SK-N-SH (cell line): ENCODE measurements around the gene TNPO2.

Source experiments
- CHD2 ChIP-seq: fragments of 150-350 bp; IDR thresholded peaks from 2 replicates; pipeline ENCODE4 v1.6.1; 2018; ENCODE audit warnings: low read length; ENCODE audit not compliant: partially characterized antibody
- CTCF ChIP-seq: fragments of 200-600 bp; sonication (generic); IDR thresholded peaks from 2 replicates; pipeline ENCODE4 v1.6.1; 2017; ENCODE audit warnings: antibody characterized with exemption, mild to moderate bottlenecking, moderate library complexity
- EP300 ChIP-seq, 2 experiments: IDR thresholded peaks; 2 replicates each; pipeline versions ENCODE4 v1.4.0 to v1.6.1; 2012; ENCODE audit warnings: borderline replicate concordance in 1 of 2, low read depth in 1 of 2, low read length in 1 of 2
- FOXJ3 ChIP-seq: sonication (generic); formaldehyde crosslinking; IDR thresholded peaks from 2 replicates; pipeline ENCODE4 v1.5.1; 2020; ENCODE audit warnings: mild to moderate bottlenecking, missing genetic modification reagents
- MAX ChIP-seq: IDR thresholded peaks from 2 replicates; pipeline ENCODE4 v1.4.0; 2012; ENCODE audit warnings: low read depth
- MXI1 ChIP-seq: IDR thresholded peaks from 2 replicates; pipeline ENCODE4 v1.6.1; 2012; ENCODE audit warnings: mild to moderate bottlenecking, low read depth, low read length, improper control_type of control experiment
- NFIC ChIP-seq: IDR thresholded peaks from 2 replicates; pipeline ENCODE4 v1.4.0; 2012; ENCODE audit warnings: borderline replicate concordance
- POLR2AphosphoS5 ChIP-seq: IDR thresholded peaks from 2 replicates; pipeline ENCODE4 v1.6.1; 2012; ENCODE audit warnings: low read depth, low read length
- RAD21 ChIP-seq: IDR thresholded peaks from 2 replicates; pipeline ENCODE4 v1.6.1; 2012; ENCODE audit warnings: mild to moderate bottlenecking, low read length
- USF2 ChIP-seq: fragments of 150-350 bp; IDR thresholded peaks from 2 replicates; pipeline ENCODE4 v1.6.1; 2017; ENCODE audit warnings: antibody characterized with exemption, low read length, low read depth, borderline replicate concordance
- YY1 ChIP-seq: IDR thresholded peaks from 2 replicates; pipeline ENCODE4 v1.4.0; 2012; ENCODE audit warnings: low read depth, mild to moderate bottlenecking
- ZBTB33 ChIP-seq: IDR thresholded peaks from 2 replicates; pipeline ENCODE4 v1.4.0; 2012; ENCODE audit warnings: low read depth, borderline replicate concordance

DNA sequence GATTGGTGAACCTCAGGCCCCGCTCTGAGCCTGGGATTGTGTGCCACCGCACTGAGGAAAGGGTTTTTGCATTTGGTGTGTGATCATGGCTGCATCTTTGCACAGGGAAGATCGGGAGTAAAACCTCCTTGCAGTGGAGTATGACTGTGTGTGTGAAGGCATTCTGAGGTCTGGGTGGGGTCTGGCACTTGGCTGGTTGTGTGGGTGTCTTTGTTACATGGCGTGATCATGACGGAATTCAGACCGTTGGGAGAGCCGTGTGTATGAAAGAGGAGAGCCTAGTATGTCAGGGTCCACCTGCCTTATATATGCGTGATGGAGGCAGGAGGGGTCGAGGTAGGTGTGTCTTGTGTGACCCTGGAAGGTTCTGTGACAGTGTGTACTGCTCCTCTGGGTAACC lies 27.1 kb upstream of the TNPO2 start:
- TF ChIP-seq USF2 = no peak
- no peak for TF ChIP-seq YY1
- TF ChIP-seq CHD2 = no peak
- TF ChIP-seq EP300 (IDR thresholded peaks at IDR 0.05; ENCODE audit: borderline replicate concordance in 1 of 2, low read depth in 1 of 2, low read length in 1 of 2) = no peak
- no peak for TF ChIP-seq CTCF
- TF ChIP-seq RAD21 = no peak
- no peak for TF ChIP-seq MXI1
- TF ChIP-seq ZBTB33 = no peak
- no peak for TF ChIP-seq NFIC
- no peak for TF ChIP-seq MAX
- TF ChIP-seq FOXJ3 (CRISPR knock-in tag) = no peak
- no peak for TF ChIP-seq POLR2AphosphoS5
